HG02884 (cell line): Measurements from ENCODE around the gene PLEKHA6.

Experiments used
- ATAC-seq: cut with Tn5 transposase; IDR thresholded peaks from one replicate; pipeline ENCODE4 v1.9.1; 2021; ENCODE audit warnings: mild to moderate bottlenecking, moderate library complexity; ENCODE audit not compliant: unreplicated experiment

PLEKHA6 gene

GRCh38 chr1:204288021-204288588, 71.6 kb downstream of the PLEKHA6 start:
- ATAC-seq = no peak

- ATAC-seq = no peak
Measured at GRCh38 chr1:204287466-204287891, 72.2 kb downstream of the PLEKHA6 start.

GRCh38 chr1:204286831-204287421, 72.8 kb downstream of the PLEKHA6 start:
- no peak for ATAC-seq

GRCh38 chr1:204286315-204286714, 73.4 kb downstream of the PLEKHA6 start:
- ATAC-seq = no peak

GRCh38 chr1:204285436-204286305, 74.1 kb downstream of the PLEKHA6 start:
- ATAC-seq = no peak

GRCh38 chr1:204284929-204285328, 74.8 kb downstream of the PLEKHA6 start:
- no peak for ATAC-seq

- ATAC-seq = no peak
Measured at GRCh38 chr1:204283711-204284651, 75.7 kb downstream of the PLEKHA6 start.

- no peak for ATAC-seq
Measured at GRCh38 chr1:204282761-204283221, 76.9 kb downstream of the PLEKHA6 start.

GRCh38 chr1:204280099-204280961, 79.4 kb downstream of the PLEKHA6 start:
- no peak for ATAC-seq

GRCh38 chr1:204278958-204279357, 80.8 kb downstream of the PLEKHA6 start:
- ATAC-seq = no peak

GRCh38 chr1:204278251-204278650, 81.5 kb downstream of the PLEKHA6 start:
- no peak for ATAC-seq

- no peak for ATAC-seq
Measured at GRCh38 chr1:204277563-204278219, 82.0 kb downstream of the PLEKHA6 start.

GRCh38 chr1:204275695-204276370, 83.9 kb downstream of the PLEKHA6 start:
- ATAC-seq = no peak

- ATAC-seq = no peak
Measured at GRCh38 chr1:204274446-204274845, 85.3 kb downstream of the PLEKHA6 start.

- ATAC-seq = no peak
Measured at GRCh38 chr1:204272505-204272904, 87.2 kb downstream of the PLEKHA6 start.

GRCh38 chr1:204271970-204272369, 87.8 kb downstream of the PLEKHA6 start:
- ATAC-seq = no peak

- no peak for ATAC-seq
Measured at GRCh38 chr1:204268101-204268500, 91.6 kb downstream of the PLEKHA6 start.

- no peak for ATAC-seq
Measured at GRCh38 chr1:204267191-204267601, 92.5 kb downstream of the PLEKHA6 start.
